T-helper 9 cell (primary cell): ENCODE measurements around the gene DEPDC1B.
"Not testable (repeated sequence)": the region's sequence is repeated elsewhere in the genome, so short reads cannot be mapped to it uniquely, and the experiment has no call there.

Source experiments
- DNase-seq: peaks from one replicate; pipeline ENCODE4 v3.0.0-alpha.2; 2020

DEPDC1B gene

DNA sequence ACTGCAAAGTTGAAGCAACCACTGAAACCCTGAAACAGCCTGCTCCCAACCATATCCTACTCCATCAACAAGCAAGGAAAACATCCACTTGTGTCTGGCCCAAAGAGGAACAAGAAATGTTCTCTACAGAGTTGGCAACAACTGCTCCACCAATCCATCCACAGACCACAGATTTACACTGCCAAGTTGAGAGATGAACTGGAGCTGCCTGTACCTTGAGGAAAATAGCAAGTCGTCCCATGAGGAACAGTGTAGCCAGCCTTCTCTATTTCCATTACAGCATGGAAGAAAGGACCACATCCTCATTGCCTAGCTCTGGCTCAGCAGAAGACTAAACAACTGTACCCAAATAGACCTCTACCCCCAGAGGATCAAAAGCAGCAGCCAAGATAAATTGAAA, 60.4 kb downstream of the DEPDC1B start:
- DNase-seq: no peak

DNA sequence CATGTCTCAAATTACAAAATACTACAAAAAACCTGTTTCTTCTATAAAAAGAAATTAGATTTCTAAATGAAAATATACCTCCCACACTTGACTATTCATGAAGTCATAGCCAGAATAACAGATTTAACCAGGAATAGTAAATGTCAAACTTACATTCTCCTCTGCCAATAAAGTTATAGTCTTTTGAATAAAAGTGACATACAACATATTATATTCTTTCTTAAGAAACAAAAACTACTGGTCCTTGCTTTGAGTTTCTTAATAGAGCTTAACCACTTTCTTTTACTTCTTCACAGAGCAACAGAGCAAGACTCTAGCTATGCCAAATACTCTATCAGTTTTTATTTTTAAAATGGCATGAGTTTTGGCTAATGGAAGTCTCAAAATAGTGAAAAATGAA, 61.7 kb downstream of the DEPDC1B start:
- no peak for DNase-seq

DNA sequence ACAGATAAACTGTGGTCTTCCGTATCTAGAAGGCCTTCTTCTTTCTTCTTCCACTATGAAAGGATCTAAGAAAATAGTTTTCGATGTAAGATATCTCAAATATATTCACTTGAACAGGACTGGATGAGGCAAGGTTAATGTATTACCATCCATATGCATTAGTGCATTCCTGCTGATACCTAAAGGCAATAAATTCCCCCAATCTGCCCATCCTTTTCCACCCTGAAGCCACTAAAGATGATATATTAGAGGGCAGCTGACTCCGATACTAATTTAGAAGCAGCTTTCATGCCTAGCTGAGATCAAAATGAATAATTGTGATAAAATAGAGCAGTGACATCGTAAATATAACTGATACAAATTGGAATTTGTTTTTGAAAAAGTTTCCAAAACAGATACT, 63.3 kb downstream of the DEPDC1B start:
- DNase-seq: no peak

DNA sequence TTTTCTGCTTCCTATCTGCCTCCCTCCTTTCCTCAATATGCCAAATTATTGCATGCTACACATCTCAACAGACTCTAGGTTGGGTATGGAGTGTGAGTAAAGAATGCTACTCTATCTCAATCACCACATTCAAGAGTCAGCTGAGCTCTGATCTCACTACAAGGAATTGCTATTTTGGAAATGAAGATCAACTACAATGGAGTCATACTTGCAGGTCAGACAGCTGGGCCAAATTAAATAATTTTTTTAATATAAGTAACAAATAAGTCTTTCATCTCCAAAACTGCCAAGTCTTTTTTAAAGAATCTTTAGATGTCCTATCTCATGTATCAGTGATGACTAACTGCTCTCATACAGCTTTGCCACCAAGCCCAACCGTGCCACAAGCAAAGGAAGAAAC, 64.0 kb downstream of the DEPDC1B start:
- no peak for DNase-seq

DNA sequence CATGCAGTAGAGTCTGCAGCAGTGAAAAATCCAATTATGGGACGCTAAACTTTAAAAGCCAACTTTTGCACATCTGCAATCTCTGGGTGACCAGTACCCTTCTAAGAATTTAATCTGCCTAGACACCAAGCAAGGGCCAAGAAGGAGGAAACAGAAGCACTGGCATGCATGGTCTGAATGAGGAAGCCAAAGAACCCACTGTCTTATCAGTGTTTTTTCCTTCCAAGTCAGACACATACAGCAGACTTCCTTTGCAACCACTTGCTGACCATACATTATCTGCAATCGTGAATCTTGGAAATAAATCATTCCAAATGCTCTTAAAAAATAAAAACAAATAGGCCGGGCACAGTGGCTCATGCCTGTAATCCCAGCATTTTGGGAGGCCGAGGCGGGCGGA, 65.9 kb downstream of the DEPDC1B start:
- no peak for DNase-seq

DNA sequence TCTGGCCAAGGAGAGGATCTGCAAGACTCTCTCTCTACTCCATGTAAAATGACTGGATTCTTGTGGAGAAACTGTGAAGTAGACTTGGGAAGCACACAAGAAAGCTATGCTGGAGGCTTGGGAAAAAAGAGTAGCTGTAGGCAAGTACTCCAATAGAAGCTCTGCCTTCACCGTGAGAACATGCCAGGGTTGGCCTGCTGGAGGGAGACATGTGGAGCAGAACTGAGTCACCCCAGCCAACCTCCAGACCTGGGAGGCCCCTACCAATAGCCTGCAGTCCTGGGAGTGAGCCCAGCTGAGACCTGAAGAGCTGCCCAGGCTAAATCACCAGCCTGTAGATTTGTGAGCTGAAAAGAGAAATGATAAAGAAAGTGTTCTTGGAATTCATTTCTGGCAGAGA, 66.6 kb downstream of the DEPDC1B start:
- DNase-seq: no peak

DNA sequence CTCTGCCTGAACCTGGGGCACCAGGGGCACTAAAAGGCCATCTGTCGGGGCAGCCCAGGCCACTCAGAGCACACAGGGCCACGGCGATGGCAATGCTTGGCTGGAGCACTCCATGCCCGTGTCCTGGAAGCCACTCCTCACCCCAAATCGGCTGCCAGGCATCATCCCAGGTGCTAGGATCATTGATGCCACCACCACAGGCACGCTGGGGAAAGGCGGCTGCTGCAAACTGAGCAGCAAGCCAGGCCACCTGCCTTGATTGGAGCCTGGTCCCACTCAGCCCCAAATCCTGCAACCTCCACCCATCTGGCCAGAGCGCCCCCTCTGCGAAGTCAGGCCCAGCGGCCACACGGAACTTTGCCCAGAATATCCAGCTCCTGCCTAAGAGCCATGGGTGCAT, 67.8 kb downstream of the DEPDC1B start:
- no peak for DNase-seq

DNA sequence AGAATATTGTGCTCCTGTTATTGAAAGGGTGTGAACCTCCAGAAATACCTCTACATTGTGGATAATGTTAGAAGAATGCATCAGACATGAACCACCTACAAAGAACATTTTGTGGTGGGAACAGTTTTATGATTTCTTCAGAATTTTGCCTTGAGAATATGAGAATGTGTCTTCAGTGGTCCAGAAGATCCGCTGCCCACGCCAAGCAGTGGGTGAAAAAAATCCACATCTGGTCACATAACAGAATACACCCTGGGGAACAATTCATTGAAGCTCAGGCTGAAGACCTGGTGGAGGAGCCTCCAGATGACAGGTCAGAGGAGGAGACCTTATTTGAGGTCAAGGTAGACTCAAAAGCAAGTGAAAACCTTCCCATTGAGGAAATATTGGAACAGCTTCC, 69.1 kb downstream of the DEPDC1B start:
- no peak for DNase-seq

DNA sequence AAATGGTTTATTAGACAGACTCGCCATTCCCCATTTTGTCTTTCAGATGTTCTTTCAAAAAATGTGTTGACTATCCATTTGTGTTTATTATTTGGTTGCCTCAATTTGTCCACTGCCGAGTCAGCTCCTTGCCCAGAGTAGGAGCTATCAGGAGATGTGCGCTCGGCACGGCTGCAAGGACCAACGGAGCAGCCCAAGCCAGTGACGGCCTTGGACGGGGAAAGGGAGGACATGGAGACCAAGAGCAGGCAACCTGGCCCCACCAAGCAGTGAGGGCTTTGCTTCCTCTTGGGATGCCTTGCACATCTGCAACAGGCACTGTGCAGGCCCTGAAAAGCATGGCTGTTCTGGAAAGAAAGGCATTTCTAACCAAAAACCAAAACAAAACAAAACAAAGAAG, 69.8 kb downstream of the DEPDC1B start:
- no peak for DNase-seq

DNA sequence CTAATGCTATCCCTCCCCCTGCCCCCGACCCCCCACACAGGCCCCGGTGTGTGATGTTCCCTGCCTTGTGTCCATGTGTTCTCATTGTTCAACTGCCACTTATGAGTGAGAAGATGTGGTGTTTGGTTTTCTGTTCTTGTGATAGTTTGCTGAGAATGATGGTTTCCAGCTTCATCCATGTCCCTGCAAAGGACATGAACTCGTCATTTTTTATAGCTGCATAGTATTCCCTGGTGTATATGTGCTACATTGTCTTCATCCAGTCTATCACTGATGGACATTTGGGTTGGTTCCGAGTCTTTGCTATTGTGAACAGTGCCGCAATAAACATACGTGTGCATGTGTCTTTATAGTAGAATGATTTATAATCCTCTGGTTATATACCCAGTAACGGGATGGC, 75.1 kb downstream of the DEPDC1B start:
- not testable (repeated sequence) for DNase-seq

DNA sequence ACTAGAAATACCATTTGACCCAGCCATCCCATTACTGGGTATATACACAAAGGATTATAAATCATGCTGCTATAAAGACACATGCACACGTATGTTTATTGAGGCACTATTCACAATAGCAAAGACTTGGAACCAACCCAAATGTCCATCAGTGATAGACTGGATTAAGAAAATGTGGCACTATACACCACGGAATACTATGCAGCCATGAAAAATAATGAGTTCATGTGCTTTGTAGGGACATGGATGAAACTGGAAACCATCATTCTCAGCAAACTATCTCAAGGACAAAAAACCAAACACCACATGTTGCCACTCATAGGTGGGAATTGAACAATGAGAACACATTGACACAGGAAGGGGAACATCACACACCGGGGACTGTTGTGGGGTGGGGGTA, 79.2 kb downstream of the DEPDC1B start:
- DNase-seq: not testable (repeated sequence)

DNA sequence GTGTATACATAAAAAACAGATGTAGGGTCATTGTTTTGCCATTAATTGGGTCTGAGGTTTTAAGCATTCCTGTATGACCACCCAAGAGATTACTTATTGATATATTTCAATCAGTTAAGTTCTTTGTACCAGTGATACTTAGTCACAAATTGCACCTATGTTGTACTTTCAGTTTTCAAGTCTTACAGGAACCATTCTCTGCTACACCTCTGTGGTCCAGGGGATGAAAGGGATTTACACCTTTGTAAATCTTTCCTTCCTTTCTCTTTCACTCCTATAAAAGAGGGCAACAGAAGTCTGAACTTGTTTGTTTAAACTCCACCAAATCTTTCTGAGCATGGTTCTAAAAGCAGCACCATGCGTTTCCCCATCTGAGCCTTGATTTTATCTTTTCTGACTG, 86.1 kb downstream of the DEPDC1B start:
- no peak for DNase-seq

DNA sequence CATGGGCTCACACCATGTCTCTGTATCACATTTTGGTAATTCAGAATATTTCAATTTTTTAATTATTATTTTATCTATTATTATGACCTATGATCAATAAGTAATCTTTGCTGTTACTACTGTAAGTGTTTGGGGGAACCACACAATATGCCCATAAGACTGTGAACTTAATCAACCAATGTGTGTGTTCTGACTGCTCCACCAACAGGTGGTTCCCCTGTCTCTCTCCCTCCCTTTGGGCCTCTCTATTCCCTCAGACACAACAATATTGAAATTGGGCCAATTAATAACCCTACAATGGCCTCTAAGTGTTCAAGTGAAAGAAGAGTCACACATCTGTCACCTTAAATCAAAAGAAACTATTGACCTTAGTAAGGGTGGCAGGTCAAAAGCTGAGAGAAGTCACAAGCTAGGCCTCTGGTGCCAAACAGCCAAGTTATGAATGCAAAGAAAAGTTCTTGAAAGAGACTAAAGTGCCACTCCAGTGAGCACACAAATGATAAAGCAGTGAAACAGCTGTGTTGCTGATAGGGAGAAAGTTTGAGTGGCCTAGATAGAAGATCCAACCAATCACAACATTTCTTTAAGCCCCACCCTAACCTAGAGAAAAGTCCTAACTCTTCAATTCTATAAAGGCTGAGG, 88.7 kb downstream of the DEPDC1B start:
- DNase-seq: no peak

DNA sequence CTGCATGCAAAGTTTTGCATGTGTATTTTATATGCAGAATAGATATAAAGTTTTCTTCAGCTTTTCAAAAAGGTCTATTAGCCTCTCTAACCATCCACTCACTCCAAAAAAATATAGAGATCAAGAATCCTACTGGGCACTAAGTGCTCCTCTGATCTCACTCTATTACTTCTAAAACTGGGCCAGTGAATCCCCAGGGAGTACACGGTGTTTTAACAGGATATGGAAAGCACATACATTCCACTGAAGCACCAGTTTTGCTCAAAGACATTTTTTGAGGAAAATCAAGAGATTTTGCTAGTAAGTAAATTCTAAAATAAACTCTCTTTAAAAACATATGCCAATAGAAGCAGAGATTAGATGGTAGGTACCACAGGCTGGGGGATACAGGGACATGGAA, 95.2 kb downstream of the DEPDC1B start:
- no peak for DNase-seq

DNA sequence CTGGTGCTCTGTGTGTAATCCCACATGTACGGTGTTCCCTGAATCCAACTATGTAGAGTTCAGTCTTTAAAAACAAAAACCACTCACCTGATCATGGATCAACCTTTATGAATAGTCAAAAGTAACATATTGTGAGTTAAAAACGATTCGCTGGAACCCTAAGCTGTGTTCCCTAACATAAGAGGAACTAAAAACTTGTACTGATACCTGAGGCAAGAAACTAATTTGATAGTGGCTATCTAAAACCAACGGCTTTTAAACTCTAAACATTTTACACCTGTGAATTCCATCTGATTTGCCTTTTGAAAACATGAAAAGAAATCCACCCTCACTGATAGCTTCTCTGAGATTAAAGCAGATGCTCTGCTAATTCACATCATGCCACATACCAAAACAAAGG, 101.5 kb downstream of the DEPDC1B start:
- DNase-seq: no peak

DNA sequence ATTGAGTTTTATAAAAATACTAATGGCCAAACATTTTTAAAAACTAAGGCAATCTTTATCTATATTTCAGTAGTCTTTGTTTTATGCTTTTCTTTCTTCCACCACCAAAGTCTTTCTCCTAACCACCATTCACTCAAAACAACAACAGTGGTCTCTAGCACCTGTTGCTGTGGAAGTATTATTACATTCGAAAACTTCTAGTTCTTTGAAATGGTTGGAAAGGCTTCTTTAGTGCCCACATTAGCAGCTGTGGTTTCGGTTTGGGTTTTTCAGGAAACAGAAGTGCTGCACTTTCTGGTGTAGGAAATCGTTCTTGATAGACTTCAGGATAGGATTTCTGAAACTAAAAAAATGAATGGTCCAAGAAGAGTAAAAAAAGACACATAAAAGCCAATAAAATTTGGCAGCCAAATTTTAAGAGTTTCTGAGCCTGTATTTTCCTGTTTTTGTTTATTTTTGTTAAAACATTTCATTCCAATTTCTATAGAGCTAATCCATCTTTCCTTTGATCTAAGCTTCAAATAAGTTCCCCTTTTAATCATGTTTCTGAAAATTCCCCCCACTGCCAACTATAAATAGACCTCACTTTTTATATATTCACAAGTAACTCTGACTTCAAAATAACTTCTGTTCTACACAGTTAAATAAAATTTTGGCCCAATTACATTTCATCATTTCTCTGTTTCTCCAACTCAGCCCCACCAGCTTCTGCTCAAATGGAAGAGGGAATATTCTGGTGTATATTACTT, 102.2 kb downstream of the DEPDC1B start:
- no peak for DNase-seq

DNA sequence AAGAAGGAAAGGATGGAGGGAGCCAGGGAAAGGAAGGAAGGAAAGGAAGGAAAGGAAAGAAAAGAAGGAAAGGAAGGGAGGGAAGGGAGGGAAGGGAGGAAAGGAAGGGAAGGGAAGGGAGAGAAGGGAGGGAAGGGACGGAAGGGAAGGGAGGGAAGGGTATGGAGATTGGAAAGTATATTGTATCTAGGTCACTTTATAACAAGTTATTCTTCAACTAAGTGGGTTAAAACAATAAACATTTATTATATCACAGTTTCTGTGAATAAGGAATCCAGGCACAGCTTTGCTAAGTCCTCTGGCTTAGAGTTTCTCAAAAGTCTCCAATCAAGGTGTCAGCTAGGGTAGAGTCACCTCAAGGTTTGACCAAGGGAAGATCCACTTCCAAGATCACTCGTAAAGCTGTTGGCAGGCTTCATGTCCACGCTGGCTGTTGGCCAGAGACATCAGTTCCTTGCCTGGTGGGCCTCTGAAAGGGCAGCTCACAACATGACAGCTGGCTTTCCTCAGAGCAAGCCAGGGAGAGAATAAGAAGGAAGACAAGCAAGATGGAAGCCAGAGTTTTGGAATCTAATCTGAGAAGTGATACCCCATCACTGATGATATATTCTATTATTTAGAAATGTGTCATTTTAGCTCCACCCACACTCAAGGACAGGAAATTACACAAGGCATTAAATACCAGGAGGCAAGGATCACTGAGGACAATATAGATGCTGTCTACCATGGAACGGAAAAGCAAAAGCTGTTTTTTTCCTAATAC, 105.1 kb downstream of the DEPDC1B start:
- no peak for DNase-seq

DNA sequence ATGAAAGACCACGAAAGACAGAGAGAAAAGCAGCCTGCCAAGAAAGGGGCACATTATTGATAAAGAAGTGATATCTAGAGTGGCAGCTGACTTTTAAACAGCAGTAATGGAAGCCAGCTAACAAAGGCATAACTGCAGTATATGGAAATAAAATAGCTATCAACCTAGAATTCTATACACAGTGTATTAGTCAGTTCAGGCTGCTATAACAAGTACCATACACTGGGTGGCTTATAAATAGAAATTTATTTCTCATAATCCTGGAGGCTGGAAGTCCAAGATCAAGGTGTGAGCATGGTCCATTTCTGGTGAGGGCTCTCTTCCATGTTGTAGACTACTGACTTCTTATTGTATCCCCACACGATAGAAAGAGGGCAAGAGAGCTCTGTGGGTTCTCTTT, 109.8 kb downstream of the DEPDC1B start:
- DNase-seq: no peak

DNA sequence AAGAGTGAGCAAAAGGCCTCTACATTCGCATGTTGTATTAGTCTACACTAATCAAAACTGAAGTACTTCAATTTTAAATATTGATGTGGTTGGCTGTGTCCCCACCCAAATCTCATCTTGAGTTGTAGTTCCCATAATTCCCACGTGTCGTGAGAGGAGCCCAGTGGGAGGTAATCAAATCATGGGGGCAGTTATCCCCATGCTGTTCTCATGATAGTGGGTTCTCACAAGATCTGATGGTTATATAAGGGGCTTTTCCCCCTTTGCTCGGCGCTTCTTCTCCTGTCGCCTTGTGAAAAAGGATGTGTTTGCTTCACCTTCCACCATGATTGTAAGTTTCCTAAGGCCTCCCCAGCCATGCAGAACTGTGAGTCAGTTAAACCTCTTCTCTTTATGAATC, 112.7 kb downstream of the DEPDC1B start:
- not testable (repeated sequence) for DNase-seq

DNA sequence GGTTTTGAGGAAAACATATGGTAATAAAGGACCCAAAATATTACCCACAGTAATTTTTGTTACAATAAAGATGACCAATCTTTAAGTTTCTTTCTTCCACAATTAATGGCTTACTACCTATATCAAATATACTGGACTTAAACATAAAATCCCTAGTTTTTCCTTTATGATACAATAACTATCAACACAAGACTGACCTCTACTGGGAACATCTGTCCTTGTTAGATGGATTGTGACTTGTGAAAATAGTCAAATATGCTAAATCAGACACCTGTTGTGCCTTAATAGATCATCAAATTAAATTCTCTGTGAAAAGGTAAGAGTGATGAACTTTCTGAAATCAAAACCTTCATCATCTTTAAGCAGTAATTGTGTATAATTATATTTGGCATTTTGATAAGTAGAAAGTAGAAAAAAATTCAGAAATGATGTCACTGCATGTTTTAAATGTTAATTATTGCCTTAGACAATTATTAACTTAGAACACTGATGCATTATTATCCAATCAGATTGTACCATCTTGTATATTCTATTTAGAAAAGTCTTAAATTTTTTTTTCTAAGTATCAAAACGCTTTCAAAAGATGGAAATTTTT, 113.6 kb downstream of the DEPDC1B start:
- no peak for DNase-seq

DNA sequence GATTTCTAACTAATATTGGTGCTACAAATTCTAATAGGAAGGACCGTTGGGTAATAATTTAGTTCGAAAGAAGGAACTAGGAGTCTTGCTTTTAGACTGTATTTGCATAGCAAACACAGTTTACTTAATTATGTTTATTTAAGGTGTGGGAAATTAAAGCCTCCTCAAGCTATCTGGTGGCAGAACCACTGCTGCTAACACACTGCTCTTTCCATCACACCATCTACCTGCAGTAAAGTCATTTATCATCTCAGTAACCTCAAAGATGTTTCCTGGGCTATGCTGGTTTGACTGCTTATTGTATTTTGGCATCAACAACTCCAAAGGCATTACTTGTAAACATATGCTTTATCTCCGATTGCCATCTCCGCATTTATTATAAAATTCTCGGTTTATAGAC, 114.3 kb downstream of the DEPDC1B start:
- DNase-seq: no peak

DNA sequence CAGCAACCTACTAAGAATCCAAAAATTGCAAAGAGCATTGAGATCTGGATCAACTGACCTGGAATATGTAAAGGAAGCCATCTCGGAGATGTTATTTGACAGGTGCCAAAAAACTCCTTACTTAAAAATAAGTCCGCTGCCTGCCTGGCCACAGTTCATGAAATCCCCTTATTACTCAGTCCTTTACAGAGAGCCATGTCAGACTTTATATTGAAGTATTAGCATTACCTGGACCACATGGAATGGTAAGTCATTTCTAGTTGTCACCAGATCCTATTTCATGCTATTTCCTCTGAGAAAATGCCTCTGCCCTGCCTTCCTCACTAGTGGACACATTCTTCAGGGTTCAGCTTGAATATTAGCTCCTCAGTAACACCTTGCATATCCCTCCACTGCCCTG, 115.7 kb downstream of the DEPDC1B start:
- no peak for DNase-seq

DNA sequence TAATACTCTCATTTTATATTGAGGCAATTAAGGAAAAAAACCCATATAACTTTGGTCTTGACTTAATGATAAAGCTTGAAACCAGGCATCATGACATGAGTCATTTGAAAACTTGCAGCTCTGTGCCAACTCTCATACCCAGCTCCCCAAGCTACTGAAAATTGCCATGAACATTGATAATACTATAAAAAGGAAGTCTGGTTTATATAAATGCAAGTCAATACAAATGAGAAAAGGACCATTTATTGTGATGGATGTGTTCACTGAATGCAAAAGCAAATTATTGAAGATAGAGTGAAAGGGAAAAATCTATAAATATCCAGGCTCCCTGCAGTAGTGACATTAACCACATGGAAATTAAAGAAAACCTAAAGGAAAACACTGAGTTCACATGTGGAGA, 116.3 kb downstream of the DEPDC1B start:
- DNase-seq: no peak

DNA sequence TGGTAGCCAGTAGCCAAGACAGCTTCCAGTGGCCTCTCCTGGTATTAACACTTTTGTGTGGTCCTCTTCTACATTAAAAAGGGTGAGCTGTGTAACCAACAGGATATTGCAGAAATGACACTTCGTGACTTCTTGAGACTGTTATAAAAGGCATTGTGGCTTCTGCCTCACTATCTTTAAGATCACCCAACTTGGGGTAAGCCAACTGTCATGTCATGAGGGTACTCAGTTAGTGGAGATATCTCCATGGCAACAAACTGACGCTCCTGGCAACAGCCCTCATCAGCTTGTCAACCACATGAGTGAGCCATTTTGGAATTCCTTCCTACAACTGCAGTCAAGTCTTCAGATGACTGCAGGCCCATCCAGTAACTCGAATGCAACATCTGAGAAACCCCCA, 121.7 kb downstream of the DEPDC1B start:
- no peak for DNase-seq
